Transverse colon (tissue), 4 donors: ENCODE results near the gene KIF14. TPM values are rescaled to one million over a fixed set of nuclear protein-coding genes. Genes with fewer than 3 reads are reported as not detected.

Source experiments
- DNase-seq: peaks from one replicate; pipeline ENCODE4 v3.0.0-alpha.2; 2019
- H3K27ac ChIP-seq, 4 donors: fragments of 200-600 bp; sonication (generic); 2 replicates each; pipeline ENCODE4 v1.5.1; 2016 to 2018; ENCODE audit warnings: inconsistent platforms in 4 of 4
- H3K27me3 ChIP-seq: fragments of 200-600 bp; sonication (generic); 2 replicates; pipeline ENCODE4 v1.5.1; 2017; ENCODE audit warnings: inconsistent platforms
- H3K36me3 ChIP-seq, 4 donors: fragments of 200-600 bp; sonication (generic); 2 replicates each; pipeline ENCODE4 v1.5.1; 2017 to 2019; ENCODE audit warnings: inconsistent platforms in 4 of 4
- H3K4me1 ChIP-seq, 4 donors: fragments of 200-600 bp; sonication (generic); 2 replicates each; pipeline ENCODE4 v1.5.1; 2017 to 2020; ENCODE audit warnings: inconsistent platforms in 4 of 4
- H3K4me3 ChIP-seq, 4 donors: fragments of 200-600 bp; sonication (generic); 1 replicate in 1 of 4; 2 replicates in 3 of 4; pipeline versions ENCODE4 v1.5.1 to v1.6.1; 2017 to 2019; ENCODE audit warnings: inconsistent platforms in 4 of 4
- H3K9me3 ChIP-seq, 2 donors: fragments of 200-600 bp; sonication (generic); 2 replicates each; pipeline ENCODE4 v1.5.1; 2017 to 2019; ENCODE audit warnings: inconsistent platforms in 2 of 2
- EP300 ChIP-seq: sonication (generic); formaldehyde crosslinking; IDR thresholded peaks from one replicate; pipeline ENCODE4 v1.6.1; 2017; ENCODE audit warnings: antibody characterized with exemption, low read depth
- POLR2A ChIP-seq: fragments of 450-650 bp; IDR thresholded peaks from one replicate; pipeline ENCODE4 v1.6.1; 2016; ENCODE audit warnings: antibody characterized with exemption, mild to moderate bottlenecking, moderate library complexity
- POLR2AphosphoS5 ChIP-seq, 3 donors: sonication (generic); formaldehyde crosslinking; IDR thresholded peaks; one replicate each; pipeline ENCODE4 v1.6.1; 2016; ENCODE audit warnings: antibody characterized with exemption in 3 of 3
- WGBS, 2 donors: methylation state at CpG; one replicate each; pipeline ENCODE4 v1.1.5; 2018; ENCODE audit warnings: low coverage in 1 of 2; 5-methylcytosine and 5-hydroxymethylcytosine counted together
- in situ Hi-C, 4 donors: fragments of 200-750 bp; cut with MboI; loops; one replicate each; pipeline versions ENCODE4 v1.15.0 to v1.15.1; 2017; ENCODE audit warnings: low sequenced_read_pairs in 3 of 4, low pct_ligation_motif_present in 1 of 4, low pct_unique_long_range_greater_than_20kb in 1 of 4
- intact Hi-C: fragments of 100-400 bp; cut with DNase I; formaldehyde crosslinking; loops from one replicate; pipeline ENCODE4 v1.15.1; 2023; ENCODE audit warnings: low total_unique reads
- total RNA-seq, 4 donors: library from RNA; depleted of rRNA; stranded (reverse); fragments of >200 nt; gene quantifications; one replicate each; pipeline ENCODE4 v1.1.0, GENCODE V29; 2016
- TF ChIP-seq, protein P1 (sequence below), 5 experiments: fragments of 200-600 bp in 3 of 5; fragments of 450-650 bp in 2 of 5; sonication (generic) in 3 of 5; IDR thresholded peaks; 1 replicate in 2 of 5; 2 replicates in 3 of 5; pipeline ENCODE4 v1.5.1; 2016 to 2017; ENCODE audit warnings: antibody characterized with exemption in 5 of 5, inconsistent platforms in 3 of 5, mild to moderate bottlenecking in 2 of 5, moderate library complexity in 1 of 5

Gene KIF14
- total RNA-seq, 4 donors from 2014 or later, result 0.40 to 0.68 (median 0.64) TPM; not detected in 1

DNA sequence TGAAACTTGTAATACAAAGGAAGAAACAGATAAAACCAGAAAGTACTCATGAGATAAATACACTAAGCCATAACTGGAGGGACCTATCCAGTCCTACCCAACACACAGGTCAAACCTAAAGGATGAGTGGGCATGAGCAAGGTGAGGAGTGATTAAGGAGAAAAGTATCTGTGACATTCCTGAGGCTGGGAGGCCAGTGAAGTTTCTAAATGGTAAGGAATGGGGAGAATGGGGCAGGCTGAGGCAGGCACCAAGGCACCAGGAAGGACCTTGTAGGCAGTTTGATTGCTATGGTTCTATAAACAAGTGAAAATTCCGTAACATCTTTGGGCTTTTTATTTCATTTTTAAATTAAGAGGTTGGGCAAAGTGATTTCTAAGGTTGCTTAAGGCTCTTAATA lies 38.7 kb upstream of the KIF14 start:
- Histone ChIP-seq H3K9me3 (no peaks in the 10 kb centered on the region), H3K27me3 (no peaks in the 10 kb centered on the region), H3K27ac (no peak overlapping the region), H3K36me3 (peaks cover 0 to 46% (median 11%) of the 10 kb centered on the region in 4 donors), H3K4me3 (no peak overlapping the region), H3K4me1 (no peaks in the 10 kb centered on the region)
- 93 to 100% methylated on average over 1 of the region's 1 CpG for WGBS, 2 donors
- in situ Hi-C loops (no loop called here), intact Hi-C loops (no loop called here)
- no peak for DNase-seq
- no peak for TF ChIP-seq POLR2A
- TF ChIP-seq EP300, result no peak
- no peak for TF ChIP-seq POLR2AphosphoS5 (IDR thresholded peaks at IDR 0.05)
- TF ChIP-seq, protein P1, sequence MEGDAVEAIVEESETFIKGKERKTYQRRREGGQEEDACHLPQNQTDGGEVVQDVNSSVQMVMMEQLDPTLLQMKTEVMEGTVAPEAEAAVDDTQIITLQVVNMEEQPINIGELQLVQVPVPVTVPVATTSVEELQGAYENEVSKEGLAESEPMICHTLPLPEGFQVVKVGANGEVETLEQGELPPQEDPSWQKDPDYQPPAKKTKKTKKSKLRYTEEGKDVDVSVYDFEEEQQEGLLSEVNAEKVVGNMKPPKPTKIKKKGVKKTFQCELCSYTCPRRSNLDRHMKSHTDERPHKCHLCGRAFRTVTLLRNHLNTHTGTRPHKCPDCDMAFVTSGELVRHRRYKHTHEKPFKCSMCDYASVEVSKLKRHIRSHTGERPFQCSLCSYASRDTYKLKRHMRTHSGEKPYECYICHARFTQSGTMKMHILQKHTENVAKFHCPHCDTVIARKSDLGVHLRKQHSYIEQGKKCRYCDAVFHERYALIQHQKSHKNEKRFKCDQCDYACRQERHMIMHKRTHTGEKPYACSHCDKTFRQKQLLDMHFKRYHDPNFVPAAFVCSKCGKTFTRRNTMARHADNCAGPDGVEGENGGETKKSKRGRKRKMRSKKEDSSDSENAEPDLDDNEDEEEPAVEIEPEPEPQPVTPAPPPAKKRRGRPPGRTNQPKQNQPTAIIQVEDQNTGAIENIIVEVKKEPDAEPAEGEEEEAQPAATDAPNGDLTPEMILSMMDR (IDR thresholded peaks at IDR 0.05), result no peak

GRCh38 chr1:200658037-200658818 lies 37.7 kb upstream of the KIF14 start:
- DNase-seq, result no peak
- intact Hi-C loops (no loop called here), in situ Hi-C loops (no loop called here)
- Histone ChIP-seq H3K4me1 (no peaks in the 10 kb centered on the region), H3K9me3 (no peaks in the 10 kb centered on the region), H3K27ac (no peak overlapping the region), H3K4me3 (no peak overlapping the region), H3K27me3 (no peaks in the 10 kb centered on the region), H3K36me3 (peaks cover 0 to 50% (median 10%) of the 10 kb centered on the region in 4 donors)
- 80 to 96% methylated on average over 1 to 4 of the region's 4 CpGs for WGBS, 2 donors
- TF ChIP-seq POLR2AphosphoS5 (IDR thresholded peaks at IDR 0.05), result no peak
- TF ChIP-seq, protein P1 (IDR thresholded peaks at IDR 0.05), result no peak
- no peak for TF ChIP-seq POLR2A
- no peak for TF ChIP-seq EP300

- no peak for DNase-seq
These were observed 34.1 kb upstream of the KIF14 start for GRCh38 chr1:200654660-200655059.

GRCh38 chr1:200653022-200653462 lies 32.5 kb upstream of the KIF14 start:
- Histone ChIP-seq H3K9me3 (no peaks in the 10 kb centered on the region), H3K4me1 (no peaks in the 10 kb centered on the region), H3K27me3 (no peaks in the 10 kb centered on the region), H3K27ac (no peak overlapping the region), H3K36me3 (peaks cover 0 to 53% (median 6%) of the 10 kb centered on the region in 4 donors), H3K4me3 (no peak overlapping the region)
- in situ Hi-C loops, result no loop called here
- 65 to 67% methylated on average over 5 of the region's 5 CpGs for WGBS, 2 donors
- TF ChIP-seq EP300 (no peak), POLR2A (no peak)
- TF ChIP-seq, protein P1 (IDR thresholded peaks at IDR 0.05), result no peak
- no peak for DNase-seq
- intact Hi-C loops, result no loop called here

More at GRCh38 chr1:200654660-200655059, 34.1 kb upstream of the KIF14 start:
- peaks cover 0 to 50% (median 8%) of the 10 kb centered on the region in 4 donors for H3K36me3 ChIP-seq
- intact Hi-C loops, result no loop called here
- no peak overlapping the region for H3K4me3 ChIP-seq
- H3K27ac ChIP-seq, result no peak overlapping the region
- no peaks in the 10 kb centered on the region for H3K9me3 ChIP-seq
- no peaks in the 10 kb centered on the region for H3K27me3 ChIP-seq
- in situ Hi-C loops, result no loop called here
- 88 to 98% methylated on average over 5 of the region's 5 CpGs for WGBS, 2 donors
- TF ChIP-seq POLR2AphosphoS5 (IDR thresholded peaks at IDR 0.05) (no peak), POLR2A (no peak), EP300 (no peak)
- TF ChIP-seq, protein P1 (IDR thresholded peaks at IDR 0.05), result no peak
- no peaks in the 10 kb centered on the region for H3K4me1 ChIP-seq
